Measurements from ENCODE around the gene PKP4. TPM values are rescaled to one million over a fixed set of nuclear protein-coding genes. Genes with fewer than 3 reads are reported as not detected.

The PKP4 gene
- total RNA-seq, 1 experiment from 2014 or later: 67.7 TPM

DNA sequence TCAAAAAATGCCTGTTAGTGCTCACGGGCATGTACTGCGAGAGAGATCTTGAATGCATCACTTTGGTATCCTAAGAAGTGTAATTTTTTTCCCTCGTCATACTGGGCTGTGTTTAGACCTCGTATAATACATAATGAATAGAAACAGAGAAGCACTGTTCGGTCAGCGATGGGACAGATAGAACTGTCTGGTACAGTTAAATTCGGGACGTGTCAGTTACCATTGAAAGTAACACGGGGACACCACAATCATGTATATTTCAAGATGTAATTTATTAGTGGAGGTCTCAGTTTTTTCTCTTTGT is 1.8 kb downstream of the PKP4 start:
- Histone ChIP-seq H3K4me3 (ENCODE audit: low read depth, low read length, poor library complexity, severe bottlenecking) (peak overlapping the region; percentile 96), H3K27me3 (replicated peaks; ENCODE audit: insufficient read depth, low read depth, low read length, poor library complexity) (no peaks in the 10 kb centered on the region), H3K9me3 (ENCODE audit: low read depth, low read length, poor library complexity, severe bottlenecking) (no peaks in the 10 kb centered on the region), H3K36me3 (ENCODE audit: insufficient read depth, low read length, poor library complexity, severe bottlenecking) (no peaks in the 10 kb centered on the region), H3K4me1 (ENCODE audit: insufficient read depth, low read length, poor library complexity, severe bottlenecking) (peaks cover 39% of the 10 kb centered on the region), H3K27ac (ENCODE audit: low read depth, low read length, poor library complexity, severe bottlenecking) (no peak overlapping the region)
- no peak for TF ChIP-seq EZH2 (IDR thresholded peaks at IDR 0.05; ENCODE audit: borderline replicate concordance, low read depth, low read length, poor library complexity, severe bottlenecking)
- TF ChIP-seq, protein P1, sequence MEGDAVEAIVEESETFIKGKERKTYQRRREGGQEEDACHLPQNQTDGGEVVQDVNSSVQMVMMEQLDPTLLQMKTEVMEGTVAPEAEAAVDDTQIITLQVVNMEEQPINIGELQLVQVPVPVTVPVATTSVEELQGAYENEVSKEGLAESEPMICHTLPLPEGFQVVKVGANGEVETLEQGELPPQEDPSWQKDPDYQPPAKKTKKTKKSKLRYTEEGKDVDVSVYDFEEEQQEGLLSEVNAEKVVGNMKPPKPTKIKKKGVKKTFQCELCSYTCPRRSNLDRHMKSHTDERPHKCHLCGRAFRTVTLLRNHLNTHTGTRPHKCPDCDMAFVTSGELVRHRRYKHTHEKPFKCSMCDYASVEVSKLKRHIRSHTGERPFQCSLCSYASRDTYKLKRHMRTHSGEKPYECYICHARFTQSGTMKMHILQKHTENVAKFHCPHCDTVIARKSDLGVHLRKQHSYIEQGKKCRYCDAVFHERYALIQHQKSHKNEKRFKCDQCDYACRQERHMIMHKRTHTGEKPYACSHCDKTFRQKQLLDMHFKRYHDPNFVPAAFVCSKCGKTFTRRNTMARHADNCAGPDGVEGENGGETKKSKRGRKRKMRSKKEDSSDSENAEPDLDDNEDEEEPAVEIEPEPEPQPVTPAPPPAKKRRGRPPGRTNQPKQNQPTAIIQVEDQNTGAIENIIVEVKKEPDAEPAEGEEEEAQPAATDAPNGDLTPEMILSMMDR (conservative IDR thresholded peaks at IDR 0.05; ENCODE audit: low read depth, low read length): no peak
- CTCF ChIA-PET: no interaction called here
- TSS peak; percentile 36 for BruUV-seq (replicated peaks)
- POLR2A ChIA-PET (ENCODE audit: low non-redundant PET): no interaction called here
- intact Hi-C loops (cut with micrococcal nuclease; ENCODE audit: unreplicated experiment): loop anchor here (5.0 kb wide), 4 partner anchors 159 to 416 kb away; no protein-coding TSS in a partner anchor
- no peak for DNase-seq (ENCODE audit: low spot score)

DNA sequence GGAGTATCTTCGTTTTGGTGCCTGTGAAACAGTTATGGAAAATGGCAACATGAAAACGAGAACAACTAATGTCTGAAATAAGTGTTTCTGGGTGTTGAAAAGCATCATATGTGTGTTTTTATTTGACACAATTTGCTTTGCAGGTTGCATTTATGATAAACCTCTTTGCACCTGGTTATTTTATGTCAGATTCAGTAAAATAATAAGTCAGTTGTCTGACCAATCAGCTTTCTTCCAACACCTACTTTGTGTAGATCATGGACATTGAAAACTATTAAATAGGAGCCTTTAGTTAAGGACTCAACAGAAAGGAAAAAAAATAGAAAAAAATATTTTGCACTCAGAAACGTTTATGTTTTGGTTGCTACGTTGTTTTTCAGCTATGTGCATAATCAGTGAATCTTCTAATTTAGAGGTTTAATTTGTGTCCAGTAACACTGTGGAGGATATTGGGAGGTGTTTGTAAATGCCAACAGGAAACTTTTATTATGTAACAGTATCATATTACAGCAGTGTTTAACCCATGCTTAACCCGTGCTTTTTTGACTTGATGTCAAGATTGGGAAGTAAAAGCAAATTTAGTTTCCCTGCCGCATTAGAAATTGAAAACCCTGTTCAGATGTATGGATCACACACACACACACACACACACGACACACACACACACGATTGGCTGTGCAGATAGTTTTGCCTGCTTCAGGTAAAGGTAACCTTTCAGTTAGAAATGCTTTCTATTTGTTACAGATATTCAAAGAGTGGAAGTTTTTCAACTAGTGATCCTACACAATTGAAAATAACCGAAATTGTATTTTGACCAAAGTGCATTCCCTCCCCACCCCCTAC is 2.6 kb downstream of the PKP4 start:
- peaks cover 44% of the 10 kb centered on the region for H3K4me1 ChIP-seq (ENCODE audit: insufficient read depth, low read length, poor library complexity, severe bottlenecking)
- POLR2A ChIA-PET (ENCODE audit: low non-redundant PET): no interaction called here
- intact Hi-C loops (cut with micrococcal nuclease; ENCODE audit: unreplicated experiment): loop anchor here (5.0 kb wide), 5 partner anchors 83 to 417 kb away; no protein-coding TSS in a partner anchor

DNA sequence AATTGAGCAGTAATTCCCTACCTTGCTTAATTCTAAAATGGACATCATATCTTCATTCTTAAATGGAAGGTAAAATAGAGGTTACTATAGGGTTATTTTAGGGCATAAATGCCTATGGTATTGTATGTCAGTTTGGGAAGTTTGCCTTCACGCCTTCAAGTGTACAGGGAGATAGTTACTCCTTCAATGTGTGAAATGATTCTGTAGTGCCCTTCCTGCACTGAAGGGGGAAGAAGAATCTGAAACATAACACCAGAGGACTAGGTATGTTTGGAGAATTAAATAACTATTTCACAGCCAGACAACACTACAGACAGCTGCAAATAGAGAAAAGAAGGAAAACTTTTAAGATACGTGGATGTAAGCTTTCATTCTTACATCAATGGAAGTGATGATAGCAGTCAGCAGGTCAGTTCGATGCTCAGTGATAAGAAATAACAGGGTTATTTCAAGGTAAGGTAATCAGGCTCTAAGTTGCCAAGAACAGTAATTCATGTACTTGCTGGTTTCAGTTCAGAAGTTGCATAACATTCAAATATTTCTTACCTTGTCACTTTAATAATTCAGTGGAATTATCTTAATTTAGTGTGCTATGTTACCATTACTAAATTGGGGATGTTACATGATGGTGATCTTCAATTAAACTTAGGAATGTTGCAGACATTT is 4.0 kb downstream of the PKP4 start:
- POLR2A ChIA-PET (ENCODE audit: low non-redundant PET): no interaction called here
- peak; percentile 41 for DNase-seq (ENCODE audit: low spot score)
- Histone ChIP-seq H3K9me3 (ENCODE audit: low read depth, low read length, poor library complexity, severe bottlenecking) (no peaks in the 10 kb centered on the region), H3K27me3 (replicated peaks; ENCODE audit: insufficient read depth, low read depth, low read length, poor library complexity) (no peaks in the 10 kb centered on the region), H3K27ac (ENCODE audit: low read depth, low read length, poor library complexity, severe bottlenecking) (no peak overlapping the region), H3K4me3 (ENCODE audit: low read depth, low read length, poor library complexity, severe bottlenecking) (no peak overlapping the region), H3K36me3 (ENCODE audit: insufficient read depth, low read length, poor library complexity, severe bottlenecking) (no peaks in the 10 kb centered on the region), H3K4me1 (ENCODE audit: insufficient read depth, low read length, poor library complexity, severe bottlenecking) (peaks cover 47% of the 10 kb centered on the region)
- BruUV-seq (replicated peaks): no TSS peak
- intact Hi-C loops (cut with micrococcal nuclease; ENCODE audit: unreplicated experiment): loop anchor here (5.0 kb wide), 1 partner anchor 82 kb away; no protein-coding TSS in a partner anchor
- CTCF ChIA-PET: interaction anchor here (0.6 to 0.7 kb wide), 2 partner anchors 13 to 414 kb away, joined by 3 to 14 read pairs; no protein-coding TSS in a partner anchor
- TF ChIP-seq, protein P1 (conservative IDR thresholded peaks at IDR 0.05; ENCODE audit: low read depth, low read length): peak; percentile 38; the same call in 1 of the 2 replicates
- TF ChIP-seq EZH2 (IDR thresholded peaks at IDR 0.05; ENCODE audit: borderline replicate concordance, low read depth, low read length, poor library complexity, severe bottlenecking): no peak

More for the DNA sequence above, 2.6 kb downstream of the PKP4 start:
- Histone ChIP-seq H3K27ac (ENCODE audit: low read depth, low read length, poor library complexity, severe bottlenecking) (no peak overlapping the region), H3K4me3 (ENCODE audit: low read depth, low read length, poor library complexity, severe bottlenecking) (peak overlapping the region; percentile 96), H3K27me3 (replicated peaks; ENCODE audit: insufficient read depth, low read depth, low read length, poor library complexity) (no peaks in the 10 kb centered on the region), H3K9me3 (ENCODE audit: low read depth, low read length, poor library complexity, severe bottlenecking) (no peaks in the 10 kb centered on the region), H3K36me3 (ENCODE audit: insufficient read depth, low read length, poor library complexity, severe bottlenecking) (no peaks in the 10 kb centered on the region)
- BruUV-seq (replicated peaks): no TSS peak
- CTCF ChIA-PET: no interaction called here
- DNase-seq (ENCODE audit: low spot score): peak; percentile 31
- no peak for TF ChIP-seq EZH2 (IDR thresholded peaks at IDR 0.05; ENCODE audit: borderline replicate concordance, low read depth, low read length, poor library complexity, severe bottlenecking)
- TF ChIP-seq, protein P1 (conservative IDR thresholded peaks at IDR 0.05; ENCODE audit: low read depth, low read length): no peak

Data from A673 (cell line).